H9 (cell line): ENCODE measurements around the gene SRA1. TPM values are rescaled to one million over a fixed set of nuclear protein-coding genes. Genes with fewer than 3 reads are reported as not detected.

Experiments used
- DNase-seq: peaks from one replicate; pipeline ENCODE4 v3.0.0-alpha.2; 2017
- H2AFZ ChIP-seq: one replicate; pipeline ENCODE4 v1.6.1; 2013; ENCODE audit warnings: mild to moderate bottlenecking, low read length, control low read depth, moderate library complexity
- H2AK5ac ChIP-seq: 2 replicates; pipeline ENCODE4 v1.6.1; 2013; ENCODE audit warnings: low read length, control low read depth, mixed read lengths; ENCODE audit not compliant: insufficient read length
- H2BK120ac ChIP-seq: one replicate; pipeline ENCODE4 v1.6.1; 2013; ENCODE audit warnings: low read depth, mild to moderate bottlenecking, low read length, control low read depth, inconsistent platforms; ENCODE audit not compliant: poor library complexity, severe bottlenecking
- H2BK12ac ChIP-seq: 2 replicates; pipeline ENCODE4 v1.6.1; 2013; ENCODE audit warnings: low read length, control low read depth, mixed read lengths, low read depth; ENCODE audit not compliant: insufficient read length
- H2BK15ac ChIP-seq: 2 replicates; pipeline ENCODE4 v1.6.1; 2013; ENCODE audit warnings: low read depth, low read length, control low read depth
- H2BK20ac ChIP-seq: one replicate; pipeline ENCODE4 v1.6.1; 2013; ENCODE audit warnings: low read depth, mild to moderate bottlenecking, low read length, control low read depth, inconsistent platforms; ENCODE audit not compliant: poor library complexity, severe bottlenecking
- H2BK5ac ChIP-seq: 2 replicates; pipeline ENCODE4 v1.6.1; 2013; ENCODE audit warnings: low read length, control low read depth, mixed read lengths; ENCODE audit not compliant: insufficient read length
- H3K14ac ChIP-seq: 2 replicates; pipeline ENCODE4 v1.6.1; 2013; ENCODE audit warnings: low read length, control low read depth; ENCODE audit not compliant: insufficient read depth
- H3K18ac ChIP-seq: 2 replicates; pipeline ENCODE4 v1.6.1; 2013; ENCODE audit warnings: low read depth, mild to moderate bottlenecking, mixed read lengths, low read length, control low read depth; ENCODE audit not compliant: insufficient read length
- H3K23ac ChIP-seq: 2 replicates; pipeline ENCODE4 v1.6.1; 2013; ENCODE audit warnings: low read length, control low read depth, mixed read lengths, low read depth; ENCODE audit not compliant: insufficient read length
- H3K23me2 ChIP-seq: 2 replicates; pipeline ENCODE4 v1.6.1; 2013; ENCODE audit warnings: low read depth, mild to moderate bottlenecking, mixed read lengths, low read length, control low read depth; ENCODE audit not compliant: insufficient read length, poor library complexity, severe bottlenecking
- H3K27ac ChIP-seq: 2 replicates; pipeline ENCODE4 v1.5.1; 2013; ENCODE audit warnings: low read length, control low read depth, mixed read lengths, low read depth; ENCODE audit not compliant: insufficient read length
- H3K27me3 ChIP-seq: 2 replicates; pipeline ENCODE4 v1.6.1; 2013; ENCODE audit warnings: low read length, control low read depth, inconsistent platforms; ENCODE audit not compliant: insufficient read depth
- H3K4ac ChIP-seq: 2 replicates; pipeline ENCODE4 v1.6.1; 2013; ENCODE audit warnings: low read depth, mild to moderate bottlenecking, control low read depth, inconsistent platforms, low read length, moderate library complexity
- H3K4me1 ChIP-seq: 2 replicates; pipeline ENCODE4 v1.6.1; 2013; ENCODE audit warnings: low read length, control low read depth, inconsistent platforms; ENCODE audit not compliant: insufficient read depth
- H3K4me2 ChIP-seq: 2 replicates; pipeline ENCODE4 v1.6.1; 2013; ENCODE audit warnings: low read length, control low read depth, mixed read lengths; ENCODE audit not compliant: insufficient read length, insufficient read depth
- H3K56ac ChIP-seq: 2 replicates; pipeline ENCODE4 v1.6.1; 2013; ENCODE audit warnings: low read depth, mild to moderate bottlenecking, mixed read lengths, low read length, control low read depth; ENCODE audit not compliant: insufficient read length
- H3K79me1 ChIP-seq: 2 replicates; pipeline ENCODE4 v1.6.1; 2013; ENCODE audit warnings: low read depth, mild to moderate bottlenecking, moderate library complexity, low read length, control low read depth, inconsistent platforms; ENCODE audit not compliant: insufficient read depth, poor library complexity, severe bottlenecking
- H3K79me2 ChIP-seq: 2 replicates; pipeline ENCODE4 v1.6.1; 2013; ENCODE audit warnings: low read length, control low read depth, inconsistent platforms; ENCODE audit not compliant: insufficient read depth
- H3K9ac ChIP-seq: 2 replicates; pipeline ENCODE4 v1.6.1; 2013; ENCODE audit warnings: low read length, control low read depth, mixed read lengths; ENCODE audit not compliant: insufficient read length; ENCODE audit errors: extremely low read depth
- H3K9me3 ChIP-seq: one replicate; pipeline ENCODE4 v1.6.1; 2013; ENCODE audit warnings: low read depth, low read length, inconsistent platforms; ENCODE audit not compliant: control insufficient read depth
- H3T11ph ChIP-seq: one replicate; pipeline ENCODE4 v1.6.1; 2013; ENCODE audit warnings: mild to moderate bottlenecking, low read length, control low read depth, inconsistent platforms
- H4K20me1 ChIP-seq: one replicate; pipeline ENCODE4 v1.6.1; 2013; ENCODE audit not compliant: control insufficient read depth, insufficient read length, insufficient read depth
- H4K5ac ChIP-seq: 2 replicates; pipeline ENCODE4 v1.6.1; 2013; ENCODE audit warnings: low read depth, mild to moderate bottlenecking, mixed read lengths, low read length, control low read depth; ENCODE audit not compliant: insufficient read length
- H4K8ac ChIP-seq: replicated peaks from 2 replicates; pipeline ENCODE4 v1.6.1; 2013; ENCODE audit warnings: low read length, control low read depth, mixed read lengths, low read depth; ENCODE audit not compliant: insufficient read length
- H4K91ac ChIP-seq: 2 replicates; pipeline ENCODE4 v1.6.1; 2013; ENCODE audit warnings: low read depth, mild to moderate bottlenecking, moderate library complexity, mixed read lengths, low read length, control low read depth; ENCODE audit not compliant: insufficient read length
- H3K27ac Mint-ChIP-seq, 3 experiments: 2 replicates in 2 of 3; 3 replicates in 1 of 3; pipeline ENCODE4 v1.8.0; 2020 to 2021; ENCODE audit warnings: mixed read lengths in 3 of 3, mild to moderate bottlenecking in 1 of 3, moderate library complexity in 1 of 3
- H3K27me3 Mint-ChIP-seq: 2 replicates; pipeline ENCODE4 v1.8.0; 2021; ENCODE audit warnings: low read depth, mild to moderate bottlenecking, moderate library complexity, mixed read lengths
- H3K36me3 Mint-ChIP-seq, 3 experiments: 2 replicates in 2 of 3; 3 replicates in 1 of 3; pipeline ENCODE4 v1.8.0; 2020 to 2021; ENCODE audit warnings: low read depth in 3 of 3, mixed read lengths in 3 of 3; ENCODE audit not compliant: insufficient read depth in 1 of 3
- H3K4me1 Mint-ChIP-seq, 2 experiments: 2 replicates each; pipeline ENCODE4 v1.8.0; 2020; ENCODE audit warnings: mixed read lengths in 2 of 2
- H3K4me3 Mint-ChIP-seq, 2 experiments: 2 replicates in 1 of 2; 3 replicates in 1 of 2; pipeline ENCODE4 v1.8.0; 2020 to 2021; ENCODE audit warnings: mild to moderate bottlenecking in 2 of 2, mixed read lengths in 2 of 2, moderate library complexity in 1 of 2
- H3K9me3 Mint-ChIP-seq, 2 experiments: 2 replicates in 1 of 2; 3 replicates in 1 of 2; pipeline ENCODE4 v1.8.0; 2020; ENCODE audit warnings: mild to moderate bottlenecking in 2 of 2, mixed read lengths in 2 of 2, moderate library complexity in 1 of 2
- CTCF ChIP-seq: fragments of 200-600 bp; sonication (generic); conservative IDR thresholded peaks from 3 replicates; pipeline ENCODE4 v1.8.0; 2021; ENCODE audit warnings: antibody characterized with exemption, mild to moderate bottlenecking
- WGBS: extraction: QIAGEN DNeasy Blood & Tissue Kit; methylation state at CpG from one replicate; pipeline ENCODE4 v1.1.7; 2013; ENCODE audit warnings: missing lambda C conversion rate, low lambda C conversion rate, mixed read lengths; ENCODE audit not compliant: insufficient read length; ENCODE audit errors: extremely low coverage; 5-methylcytosine and 5-hydroxymethylcytosine counted together
- total RNA-seq: library from RNA; stranded (reverse); gene quantifications from 2 replicates; pipeline ENCODE4 v1.2.1, GENCODE V29; 2021

Gene SRA1
- total RNA-seq, 1 experiment from 2014 or later: 49.3 TPM

DNA sequence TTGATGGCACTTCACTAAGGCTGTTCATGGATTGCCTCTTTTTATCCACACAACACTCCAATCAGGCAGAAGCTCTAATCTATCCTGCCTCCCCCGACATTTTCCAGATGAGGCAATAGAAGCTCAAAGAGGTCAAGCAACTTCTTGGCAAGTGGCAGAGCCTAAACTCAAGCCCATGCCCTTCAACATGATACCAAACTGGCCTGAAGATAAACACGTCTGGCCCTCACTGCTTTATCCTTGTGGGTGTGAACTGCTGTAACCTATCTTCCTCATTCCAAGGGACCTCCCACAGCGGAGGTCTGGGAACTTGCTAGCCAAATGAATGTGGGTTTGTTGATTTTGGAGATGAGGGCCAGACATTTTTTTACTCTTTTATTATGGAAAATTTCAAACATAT, 16.9 kb upstream of the SRA1 start:
- no peak overlapping the region for H3K27ac ChIP-seq
- H3K9ac ChIP-seq: no peak overlapping the region
- no peak for TF ChIP-seq CTCF
- Mint-ChIP-seq H3K27ac (no peak overlapping the region), H3K9me3 (no peaks in the 10 kb centered on the region), H3K27me3 (no peaks in the 10 kb centered on the region; the same call in 1 of the 2 replicates), H3K4me3 (no peak overlapping the region), H3K36me3 (no peaks in the 10 kb centered on the region), H3K4me1 (no peaks in the 10 kb centered on the region)
- H3T11ph ChIP-seq: no peak overlapping the region
- H3K9me3 ChIP-seq: no peaks in the 10 kb centered on the region
- no peaks in the 10 kb centered on the region for H3K79me2 ChIP-seq
- H2BK20ac ChIP-seq: no peak overlapping the region
- no peaks in the 10 kb centered on the region for H3K79me1 ChIP-seq
- no CpG with 5 or more reads among the region's 3 CpGs for WGBS
- no peak overlapping the region for H3K4me2 ChIP-seq
- no peak overlapping the region for H3K14ac ChIP-seq
- H2BK120ac ChIP-seq: no peak overlapping the region
- no peak overlapping the region for H2BK12ac ChIP-seq
- no peak overlapping the region for H4K91ac ChIP-seq
- no peak overlapping the region for H2AK5ac ChIP-seq
- H3K56ac ChIP-seq: no peak overlapping the region
- H4K20me1 ChIP-seq: no peaks in the 10 kb centered on the region
- H3K18ac ChIP-seq: no peak overlapping the region
- H3K23me2 ChIP-seq: no peaks in the 10 kb centered on the region
- H4K5ac ChIP-seq: no peak overlapping the region
- H2BK5ac ChIP-seq: no peak overlapping the region
- no peak for DNase-seq
- no peak overlapping the region for H3K4ac ChIP-seq
- H2BK15ac ChIP-seq: no peak overlapping the region
- no peak overlapping the region for H4K8ac ChIP-seq
- H3K4me1 ChIP-seq: 0 out of 2 replicates have a peak, but pooled peaks cover 2% of the 10 kb centered on the region
- no peak overlapping the region for H3K23ac ChIP-seq
- no peaks in the 10 kb centered on the region for H3K27me3 ChIP-seq
- H2AFZ ChIP-seq: no peak overlapping the region
